Smooth muscle cell (in vitro differentiated cells): ENCODE results near the gene PQBP1. TPM values are rescaled to one million over a fixed set of nuclear protein-coding genes. Genes with fewer than 3 reads are reported as not detected.
A peak's percentile ranks its signal among the peaks of the same experiment; 100 is the strongest.

Source experiments
- DNase-seq: peaks from one replicate; lab custom pipeline; 2025; ENCODE audit not compliant: unreplicated experiment; lab: John Stamatoyannopoulos, UW
- H2AFZ ChIP-seq: fragments of 200-600 bp; sonication (generic); 2 replicates; pipeline ENCODE4 v1.6.0; 2016; ENCODE audit warnings: antibody characterized with exemption, low read depth, mild to moderate bottlenecking
- H3F3A ChIP-seq: fragments of 200-600 bp; sonication (generic); 2 replicates; pipeline ENCODE4 v1.6.0; 2017; ENCODE audit warnings: antibody characterized with exemption, low read depth
- H3K27ac ChIP-seq: fragments of 200-600 bp; sonication (generic); 2 replicates; pipeline ENCODE4 v1.5.1; 2016; ENCODE audit warnings: low read depth, mild to moderate bottlenecking
- H3K27me3 ChIP-seq: fragments of 200-600 bp; sonication (generic); 2 replicates; pipeline ENCODE4 v1.6.1; 2016; ENCODE audit warnings: low read depth, mild to moderate bottlenecking
- H3K36me3 ChIP-seq: fragments of 200-600 bp; sonication (generic); 2 replicates; pipeline ENCODE4 v1.5.1; 2016; ENCODE audit warnings: low read depth
- H3K4me1 ChIP-seq: fragments of 200-600 bp; sonication (generic); 2 replicates; pipeline ENCODE4 v1.5.1; 2016; ENCODE audit warnings: low read depth
- H3K4me2 ChIP-seq: fragments of 200-600 bp; sonication (generic); 2 replicates; pipeline ENCODE4 v1.6.0; 2016; ENCODE audit warnings: mild to moderate bottlenecking
- H3K4me3 ChIP-seq: fragments of 200-600 bp; sonication (generic); 2 replicates; pipeline ENCODE4 v1.5.1; 2016; ENCODE audit warnings: mild to moderate bottlenecking
- H3K79me2 ChIP-seq: fragments of 200-600 bp; sonication (generic); 2 replicates; pipeline ENCODE4 v1.6.0; 2016; ENCODE audit warnings: low read depth, mild to moderate bottlenecking
- H3K9ac ChIP-seq: fragments of 200-600 bp; sonication (generic); 2 replicates; pipeline ENCODE4 v1.6.0; 2016; ENCODE audit warnings: low read depth
- H3K9me3 ChIP-seq: fragments of 200-600 bp; sonication (generic); replicated peaks from 2 replicates; pipeline ENCODE4 v1.5.1; 2016; ENCODE audit warnings: low read depth
- H4K20me1 ChIP-seq: fragments of 200-600 bp; sonication (generic); 2 replicates; pipeline ENCODE4 v1.6.0; 2016; ENCODE audit warnings: low read depth
- WGBS: methylation state at CpG from one replicate; pipeline ENCODE4 v1.1.7; 2016; ENCODE audit warnings: low lambda C conversion rate; 5-methylcytosine and 5-hydroxymethylcytosine counted together
- polyA plus RNA-seq: library from polyadenylated mRNA; unstranded; fragments of >200 nt; fragmentation: Nextera tagmentation; extraction: Ambion mirVana; gene quantifications from 2 replicates; pipeline ENCODE4 v1.2.1, GENCODE V29; 2016
- total RNA-seq: library from RNA; depleted of rRNA; stranded (reverse); fragments of >200 nt; gene quantifications from 2 replicates; pipeline ENCODE4 v1.2.3, GENCODE V29; 2014
- TF ChIP-seq, protein P1 (sequence below): fragments of 200-600 bp; sonication (generic); IDR thresholded peaks from 2 replicates; pipeline ENCODE4 v1.5.1; 2017; ENCODE audit warnings: borderline replicate concordance, mild to moderate bottlenecking, antibody characterized with exemption; ENCODE audit not compliant: insufficient read depth, poor library complexity, severe bottlenecking

The PQBP1 gene
- total and polyA plus RNA-seq, 2 experiments from 2014 or later = 20.6 to 46.7 TPM

DNA sequence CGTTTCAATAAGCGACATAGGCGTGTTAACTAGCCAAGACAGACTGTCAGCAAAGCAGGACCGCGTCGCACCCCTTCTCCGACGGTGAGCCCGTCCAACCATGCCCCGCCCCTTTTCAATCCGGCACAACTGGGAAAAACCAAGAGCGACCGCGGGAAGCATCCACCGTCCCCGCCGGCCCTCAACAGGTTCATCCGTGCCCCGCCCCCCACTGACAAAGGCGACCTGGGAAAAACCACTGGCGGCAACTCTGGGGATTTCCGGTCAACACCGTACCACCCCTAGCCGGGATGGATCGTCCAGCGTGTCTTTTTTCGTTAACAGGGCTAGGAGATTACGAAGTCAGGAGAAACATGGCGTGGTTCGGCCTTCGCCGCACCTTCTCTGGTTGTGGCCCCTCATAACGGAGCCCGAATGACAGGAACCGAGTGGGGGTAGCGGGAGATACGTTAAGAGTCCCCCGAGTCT lies 539 bp upstream of the PQBP1 start:
- DNase-seq = peak; percentile 47
- Histone ChIP-seq H3K9ac (peak overlapping the region; percentile 87), H4K20me1 (peaks cover 5% of the 10 kb centered on the region), H3K9me3 (no peaks in the 10 kb centered on the region), H3K27ac (peak overlapping the region; percentile 84), H3K4me2 (peak overlapping the region; percentile 89), H2AFZ (no peak overlapping the region), H3K4me1 (peaks cover 5% of the 10 kb centered on the region), H3F3A (no peaks in the 10 kb centered on the region), H3K27me3 (no peaks in the 10 kb centered on the region), H3K79me2 (peaks cover 3% of the 10 kb centered on the region), H3K4me3 (peak overlapping the region; percentile 67), H3K36me3 (no peaks in the 10 kb centered on the region)
- WGBS = 46% methylated on average over 38 of the region's 38 CpGs
- TF ChIP-seq, protein P1, sequence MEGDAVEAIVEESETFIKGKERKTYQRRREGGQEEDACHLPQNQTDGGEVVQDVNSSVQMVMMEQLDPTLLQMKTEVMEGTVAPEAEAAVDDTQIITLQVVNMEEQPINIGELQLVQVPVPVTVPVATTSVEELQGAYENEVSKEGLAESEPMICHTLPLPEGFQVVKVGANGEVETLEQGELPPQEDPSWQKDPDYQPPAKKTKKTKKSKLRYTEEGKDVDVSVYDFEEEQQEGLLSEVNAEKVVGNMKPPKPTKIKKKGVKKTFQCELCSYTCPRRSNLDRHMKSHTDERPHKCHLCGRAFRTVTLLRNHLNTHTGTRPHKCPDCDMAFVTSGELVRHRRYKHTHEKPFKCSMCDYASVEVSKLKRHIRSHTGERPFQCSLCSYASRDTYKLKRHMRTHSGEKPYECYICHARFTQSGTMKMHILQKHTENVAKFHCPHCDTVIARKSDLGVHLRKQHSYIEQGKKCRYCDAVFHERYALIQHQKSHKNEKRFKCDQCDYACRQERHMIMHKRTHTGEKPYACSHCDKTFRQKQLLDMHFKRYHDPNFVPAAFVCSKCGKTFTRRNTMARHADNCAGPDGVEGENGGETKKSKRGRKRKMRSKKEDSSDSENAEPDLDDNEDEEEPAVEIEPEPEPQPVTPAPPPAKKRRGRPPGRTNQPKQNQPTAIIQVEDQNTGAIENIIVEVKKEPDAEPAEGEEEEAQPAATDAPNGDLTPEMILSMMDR = no peak

DNA sequence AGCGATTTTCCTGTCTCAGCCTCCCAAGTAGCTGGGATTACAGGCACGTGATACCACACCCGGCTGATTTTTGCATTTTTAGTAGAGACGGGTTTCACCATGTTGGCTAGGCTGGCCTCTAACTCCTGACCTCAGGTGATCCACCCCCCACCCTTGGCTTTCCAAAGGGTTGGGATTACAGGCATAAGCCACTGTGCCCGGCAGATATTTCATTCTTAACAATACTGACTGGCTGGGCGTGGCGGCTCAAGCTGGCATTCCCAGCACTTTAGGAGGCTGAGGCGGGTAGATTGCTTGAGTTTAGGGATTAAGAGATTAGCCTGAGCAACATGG lies 1.3 kb downstream of the PQBP1 start:
- Histone ChIP-seq H4K20me1 (peaks cover 17% of the 10 kb centered on the region), H3K4me2 (no peak overlapping the region), H3K79me2 (peaks cover 3% of the 10 kb centered on the region), H2AFZ (no peak overlapping the region), H3K36me3 (no peaks in the 10 kb centered on the region), H3K4me1 (peaks cover 5% of the 10 kb centered on the region), H3K9ac (no peak overlapping the region), H3K27me3 (no peaks in the 10 kb centered on the region), H3K9me3 (no peaks in the 10 kb centered on the region), H3K4me3 (no peak overlapping the region), H3K27ac (no peak overlapping the region), H3F3A (no peaks in the 10 kb centered on the region)
- TF ChIP-seq, protein P1 = no peak
- 94% methylated on average over 8 of the region's 8 CpGs for WGBS
- no peak for DNase-seq

DNA sequence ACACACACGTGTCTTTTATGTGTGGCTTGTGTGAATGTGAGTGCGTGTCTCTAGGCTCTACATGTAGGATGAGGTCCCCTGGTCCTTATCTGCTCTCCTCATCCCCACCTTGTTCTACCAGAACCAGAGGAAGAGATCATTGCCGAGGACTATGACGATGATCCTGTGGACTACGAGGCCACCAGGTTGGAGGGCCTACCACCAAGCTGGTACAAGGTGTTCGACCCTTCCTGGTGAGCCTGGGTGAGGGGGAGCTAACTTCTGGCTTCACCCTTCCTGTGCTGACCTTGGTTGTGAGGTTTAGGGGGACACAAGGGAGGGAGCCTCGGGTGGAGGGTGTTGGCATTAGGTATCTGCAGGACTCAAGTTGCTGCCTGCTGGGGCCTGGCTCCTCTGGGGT lies 3.3 kb downstream of the PQBP1 start:
- DNase-seq = no peak
- Histone ChIP-seq H3K27me3 (no peaks in the 10 kb centered on the region), H3F3A (no peaks in the 10 kb centered on the region), H3K4me3 (no peak overlapping the region), H3K27ac (no peak overlapping the region), H3K4me1 (peaks cover 5% of the 10 kb centered on the region), H4K20me1 (peaks cover 33% of the 10 kb centered on the region), H3K79me2 (peaks cover 3% of the 10 kb centered on the region), H2AFZ (no peak overlapping the region), H3K9me3 (no peaks in the 10 kb centered on the region), H3K36me3 (no peaks in the 10 kb centered on the region), H3K9ac (no peak overlapping the region), H3K4me2 (no peak overlapping the region)
- WGBS = 87% methylated on average over 7 of the region's 7 CpGs
- TF ChIP-seq, protein P1 = no peak

DNA sequence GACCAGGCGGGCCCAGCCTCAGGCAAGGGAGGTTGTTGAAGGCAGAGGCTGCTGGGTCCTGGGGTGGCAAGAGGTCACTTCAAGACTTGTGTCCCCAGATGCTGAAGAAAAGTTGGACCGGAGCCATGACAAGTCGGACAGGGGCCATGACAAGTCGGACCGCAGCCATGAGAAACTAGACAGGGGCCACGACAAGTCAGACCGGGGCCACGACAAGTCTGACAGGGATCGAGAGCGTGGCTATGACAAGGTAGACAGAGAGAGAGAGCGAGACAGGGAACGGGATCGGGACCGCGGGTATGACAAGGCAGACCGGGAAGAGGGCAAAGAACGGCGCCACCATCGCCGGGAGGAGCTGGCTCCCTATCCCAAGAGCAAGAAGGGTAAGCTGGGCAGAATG lies 4.4 kb downstream of the PQBP1 start:
- H3K36me3 ChIP-seq = no peaks in the 10 kb centered on the region
- peaks cover 36% of the 10 kb centered on the region for H4K20me1 ChIP-seq
- no peaks in the 10 kb centered on the region for H3K9me3 ChIP-seq
- no peaks in the 10 kb centered on the region for H3K27me3 ChIP-seq
- H3K4me3 ChIP-seq = no peak overlapping the region
- H3K27ac ChIP-seq = no peak overlapping the region
- H3K9ac ChIP-seq = no peak overlapping the region
- H3K79me2 ChIP-seq = peaks cover 3% of the 10 kb centered on the region
- WGBS = 97% methylated on average over 20 of the region's 20 CpGs
- H3K4me1 ChIP-seq = no peaks in the 10 kb centered on the region
- no peak for DNase-seq
- H3K4me2 ChIP-seq = no peak overlapping the region
- no peak overlapping the region for H2AFZ ChIP-seq
- TF ChIP-seq, protein P1 = no peak
- no peaks in the 10 kb centered on the region for H3F3A ChIP-seq
